Activated naive CD8-positive, alpha-beta T cell treated with anti-CD3 and anti-CD28 coated beads, Interleukin-2, amount 10 ng/mL, durations not matched to agents 7 days and 5 days (primary cell): ENCODE measurements around the gene EIF4E2. TPM values are rescaled to one million over a fixed set of nuclear protein-coding genes. Genes with fewer than 3 reads are reported as not detected.

Experiments used
- ATAC-seq: fragments of 150-1000 bp; cut with Tn5 transposase; one replicate; pipeline ENCODE4 v1.10.0; 2021; ENCODE audit warnings: low read depth, moderate library complexity
- POLR2A ChIA-PET: fragments of 350-600 bp; sonication (Branson Sonifier 250); formaldehyde crosslinking; loops from one replicate; lab custom pipeline; 2021; ENCODE audit warnings: antibody characterized with exemption; lab: Charles Lee
- DNase-seq: peaks from one replicate; pipeline ENCODE4 v3.0.0; 2021
- H3K27ac Mint-ChIP-seq: one replicate; pipeline ENCODE4 v1.8.0; 2022; ENCODE audit warnings: mild to moderate bottlenecking, mixed read lengths
- H3K27me3 Mint-ChIP-seq: one replicate; pipeline ENCODE4 v1.8.0; 2022; ENCODE audit warnings: mild to moderate bottlenecking, moderate library complexity, mixed read lengths
- H3K36me3 Mint-ChIP-seq: one replicate; pipeline ENCODE4 v1.8.0; 2021; ENCODE audit warnings: mild to moderate bottlenecking, mixed read lengths
- H3K4me1 Mint-ChIP-seq: one replicate; pipeline ENCODE4 v1.8.0; 2021; ENCODE audit warnings: mixed read lengths
- H3K4me3 Mint-ChIP-seq: one replicate; pipeline ENCODE4 v1.8.0; 2022; ENCODE audit warnings: mild to moderate bottlenecking, moderate library complexity, mixed read lengths
- H3K9me3 Mint-ChIP-seq: one replicate; pipeline ENCODE4 v1.8.0; 2021; ENCODE audit warnings: mixed read lengths
- total RNA-seq, 2 experiments: library from RNA; stranded (reverse); gene quantifications; one replicate each; pipeline ENCODE4 v1.2.3, GENCODE V29; 2021

The EIF4E2 gene
- total RNA-seq, 2 experiments from 2014 or later: 61.0 to 65.2 TPM

GRCh38 chr2:232571026-232571474 lies 20.6 kb downstream of the EIF4E2 start:
- Mint-ChIP-seq H3K4me1 (peaks cover under 1% of the 10 kb centered on the region), H3K4me3 (no peak overlapping the region), H3K36me3 (peaks cover 30% of the 10 kb centered on the region), H3K9me3 (no peaks in the 10 kb centered on the region), H3K27ac (no peak overlapping the region), H3K27me3 (no peaks in the 10 kb centered on the region)
- ATAC-seq (no peak), DNase-seq (no peak)
- POLR2A ChIA-PET: interaction anchor here (0.7 kb wide), 1 partner anchor 49 kb away, joined by 3 read pairs; no protein-coding TSS in a partner anchor

DNA sequence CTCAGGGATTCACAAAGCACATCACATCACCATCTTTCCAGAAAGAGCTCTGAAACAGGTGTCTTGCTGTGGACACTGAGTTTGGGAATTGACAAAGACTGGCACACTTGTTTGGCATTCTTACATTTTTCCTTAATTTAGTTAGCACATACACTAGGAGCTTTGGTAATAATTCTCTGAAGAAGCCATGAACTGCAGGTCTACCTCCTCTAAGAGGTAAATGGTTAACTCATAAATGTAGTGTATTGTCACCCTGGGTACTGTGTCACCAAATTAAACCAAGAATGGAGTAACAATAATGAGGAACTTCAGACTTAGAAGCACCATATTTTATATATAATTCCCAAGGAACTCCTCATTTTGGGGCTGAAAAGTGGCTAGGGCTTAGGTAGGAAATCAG lies 22.6 kb downstream of the EIF4E2 start:
- POLR2A ChIA-PET: no interaction called here
- DNase-seq: no peak
- no peak overlapping the region for H3K27ac Mint-ChIP-seq
- H3K27me3 Mint-ChIP-seq: no peaks in the 10 kb centered on the region
- H3K4me3 Mint-ChIP-seq: no peak overlapping the region
- H3K4me1 Mint-ChIP-seq: peaks cover 2% of the 10 kb centered on the region
- no peaks in the 10 kb centered on the region for H3K9me3 Mint-ChIP-seq
- ATAC-seq: no peak
- peaks cover 18% of the 10 kb centered on the region for H3K36me3 Mint-ChIP-seq

DNA sequence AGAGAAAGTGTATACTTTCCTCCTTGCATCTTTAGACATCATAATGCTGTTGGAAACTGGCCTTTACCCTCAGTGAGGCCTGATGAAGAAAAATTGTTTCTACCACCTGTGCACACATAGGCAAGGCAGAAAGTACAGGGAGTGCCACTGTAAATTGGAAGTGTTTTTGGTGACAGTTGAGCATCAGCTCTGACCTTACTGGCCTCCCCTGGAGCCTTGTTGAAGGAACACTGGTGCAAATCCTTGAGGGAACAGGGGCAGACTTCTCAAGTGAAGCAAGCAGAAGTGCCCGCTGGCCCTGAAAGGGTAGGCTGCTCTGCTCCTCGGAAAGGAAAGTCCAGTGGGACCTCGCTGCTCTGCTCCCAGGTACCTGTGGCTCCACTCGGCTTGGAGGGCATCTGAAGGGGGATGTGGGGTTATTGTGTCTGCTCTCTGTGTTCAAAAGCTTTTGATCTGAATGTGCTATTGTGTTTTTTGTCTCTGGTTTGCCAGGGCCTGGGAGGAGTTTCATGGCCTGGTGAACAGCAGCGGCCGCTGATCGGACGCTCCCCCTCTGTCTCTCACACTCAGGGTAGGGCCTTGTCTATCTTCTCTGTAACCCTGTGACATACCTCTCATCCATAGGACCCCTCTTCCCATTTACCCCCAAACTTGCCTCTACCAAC lies 23.4 kb downstream of the EIF4E2 start:
- H3K27ac Mint-ChIP-seq: no peak overlapping the region
- no peaks in the 10 kb centered on the region for H3K9me3 Mint-ChIP-seq
- DNase-seq (no peak), ATAC-seq (no peak)
- H3K4me3 Mint-ChIP-seq: no peak overlapping the region
- H3K27me3 Mint-ChIP-seq: no peaks in the 10 kb centered on the region
- POLR2A ChIA-PET: no interaction called here
- H3K36me3 Mint-ChIP-seq: peaks cover 16% of the 10 kb centered on the region
- peaks cover 2% of the 10 kb centered on the region for H3K4me1 Mint-ChIP-seq

DNA sequence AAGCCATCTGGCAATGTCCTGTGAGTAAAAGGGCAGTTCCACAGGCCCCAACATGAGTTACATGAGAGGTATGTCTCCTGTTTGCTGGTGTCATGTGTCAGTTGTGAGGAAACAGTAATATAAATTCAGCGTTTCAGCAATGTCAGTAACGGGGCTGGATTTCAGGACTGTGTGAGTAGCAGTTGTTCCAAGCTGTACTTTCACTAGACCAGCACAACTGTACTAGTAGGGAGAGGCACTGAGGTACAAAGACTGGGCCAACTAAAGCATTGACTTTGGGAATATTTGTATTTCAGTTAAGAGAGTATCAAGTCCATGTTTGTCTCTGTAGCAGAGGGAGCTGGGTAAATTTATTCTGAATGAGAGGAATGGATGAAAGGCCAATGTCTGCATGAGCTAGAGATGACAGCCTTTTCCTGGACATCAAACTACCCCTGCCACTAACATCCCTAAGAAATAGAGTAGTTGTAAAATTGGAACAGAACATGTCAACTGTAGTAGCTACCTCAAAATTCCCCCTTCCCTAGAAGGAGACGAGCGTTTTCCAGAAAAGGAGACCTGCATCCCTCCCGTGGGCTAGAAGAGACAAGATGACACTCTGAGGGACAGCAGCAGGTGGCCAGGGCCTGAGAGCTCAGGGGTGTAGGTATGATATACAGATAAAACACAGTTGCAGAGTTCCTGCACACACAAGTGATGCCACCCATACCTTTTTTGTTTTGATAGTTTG lies 24.4 kb downstream of the EIF4E2 start:
- Mint-ChIP-seq H3K4me3 (no peak overlapping the region), H3K27ac (no peak overlapping the region), H3K4me1 (peaks cover 6% of the 10 kb centered on the region), H3K36me3 (peaks cover 15% of the 10 kb centered on the region), H3K27me3 (no peaks in the 10 kb centered on the region), H3K9me3 (no peaks in the 10 kb centered on the region)
- ATAC-seq (no peak), DNase-seq (no peak)
- POLR2A ChIA-PET: no interaction called here

GRCh38 chr2:232575404-232575746 lies 24.9 kb downstream of the EIF4E2 start:
- Mint-ChIP-seq H3K27me3 (no peaks in the 10 kb centered on the region), H3K4me1 (peaks cover 12% of the 10 kb centered on the region), H3K4me3 (no peak overlapping the region), H3K27ac (no peak overlapping the region), H3K36me3 (peaks cover 17% of the 10 kb centered on the region), H3K9me3 (no peaks in the 10 kb centered on the region)
- ATAC-seq (no peak), DNase-seq (no peak)
- POLR2A ChIA-PET: no interaction called here

DNA sequence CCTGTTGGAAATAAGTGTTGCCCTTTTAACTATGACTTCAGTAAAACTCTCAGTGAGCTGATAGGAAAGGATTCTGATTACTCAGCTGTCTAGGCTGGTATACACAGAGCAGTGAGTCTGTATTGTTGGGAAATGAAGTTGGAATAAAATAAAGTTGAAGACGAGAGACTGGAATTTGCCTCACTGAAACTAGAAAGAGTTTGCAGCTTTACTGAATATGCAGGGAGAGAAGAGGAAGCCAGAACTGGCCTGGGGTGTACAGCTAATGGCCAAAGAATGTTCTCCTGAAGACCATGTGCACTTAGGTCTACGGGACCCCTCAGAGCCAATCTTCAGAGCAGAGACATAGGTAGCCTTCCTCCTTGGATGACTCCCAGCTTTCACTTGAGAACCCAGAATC lies 26.5 kb downstream of the EIF4E2 start:
- Mint-ChIP-seq H3K4me1 (peaks cover 16% of the 10 kb centered on the region), H3K36me3 (peaks cover 28% of the 10 kb centered on the region), H3K27ac (no peak overlapping the region), H3K4me3 (no peak overlapping the region), H3K27me3 (no peaks in the 10 kb centered on the region), H3K9me3 (no peaks in the 10 kb centered on the region)
- ATAC-seq (no peak), DNase-seq (no peak)
- POLR2A ChIA-PET: no interaction called here

DNA sequence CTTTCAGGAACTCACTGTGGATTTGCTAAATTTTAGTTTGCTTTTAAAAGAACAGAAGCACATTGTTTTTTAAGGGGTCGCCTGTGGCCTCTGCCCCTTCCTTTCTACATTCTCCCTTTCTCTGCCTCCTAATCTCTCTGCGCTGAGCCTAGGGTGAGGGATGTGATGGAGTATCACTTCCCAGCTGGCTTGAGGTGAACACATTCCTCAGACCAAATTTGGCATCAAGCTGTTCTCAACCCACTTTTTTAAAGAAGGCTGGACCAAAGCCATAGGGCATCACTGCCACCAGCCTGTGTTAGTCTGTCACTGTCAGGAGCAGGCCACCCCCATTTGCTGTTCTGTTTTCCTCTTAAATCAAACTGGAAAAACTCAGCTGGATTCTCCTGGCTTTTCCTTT lies 27.4 kb downstream of the EIF4E2 start:
- DNase-seq (no peak), ATAC-seq (no peak)
- Mint-ChIP-seq H3K4me3 (no peak overlapping the region), H3K27me3 (no peaks in the 10 kb centered on the region), H3K9me3 (no peaks in the 10 kb centered on the region), H3K27ac (no peak overlapping the region), H3K4me1 (peaks cover 16% of the 10 kb centered on the region), H3K36me3 (peaks cover 35% of the 10 kb centered on the region)
- POLR2A ChIA-PET: no interaction called here

DNA sequence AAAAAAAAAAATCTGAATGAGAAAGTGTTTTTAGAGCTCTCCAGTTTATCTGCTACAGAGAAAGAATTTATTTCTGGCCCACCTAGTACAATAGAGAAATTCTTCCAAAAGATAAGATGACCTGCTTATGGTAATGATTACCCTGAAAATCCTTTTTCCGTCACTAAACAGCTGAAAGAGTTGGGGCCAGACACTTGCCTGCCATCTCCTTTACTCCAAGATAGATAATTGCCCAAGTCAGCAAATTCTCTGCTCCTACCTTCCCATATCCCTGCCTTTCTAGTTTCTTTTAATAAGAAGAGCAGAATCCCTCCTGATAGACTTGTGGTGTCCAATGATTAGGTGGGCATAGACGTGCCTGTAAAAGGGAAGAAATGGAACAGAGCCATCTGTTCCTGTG lies 28.1 kb downstream of the EIF4E2 start:
- Mint-ChIP-seq H3K4me1 (peaks cover 16% of the 10 kb centered on the region), H3K4me3 (no peak overlapping the region), H3K9me3 (no peaks in the 10 kb centered on the region), H3K27me3 (no peaks in the 10 kb centered on the region), H3K27ac (no peak overlapping the region), H3K36me3 (peaks cover 40% of the 10 kb centered on the region)
- POLR2A ChIA-PET: interaction anchor here (1.2 kb wide), 1 partner anchor 27 kb away, joined by 6 read pairs; no protein-coding TSS in a partner anchor
- no peak for ATAC-seq
- no peak for DNase-seq

DNA sequence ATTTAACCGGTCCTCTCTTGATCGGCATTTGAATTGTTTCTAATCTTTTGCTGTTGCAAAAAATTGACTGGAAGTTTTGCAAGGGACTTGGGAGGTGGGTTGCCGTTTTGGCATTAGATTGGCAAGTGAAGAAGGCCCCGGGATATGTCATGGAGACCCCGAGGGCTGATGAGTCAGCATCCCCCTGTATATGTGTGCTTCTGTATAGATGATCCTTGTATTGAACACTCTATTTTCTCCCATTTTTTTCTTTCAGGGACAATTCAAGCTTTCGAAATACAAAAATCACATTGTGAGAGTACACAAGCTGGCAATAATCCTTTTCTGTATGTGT lies 30.1 kb downstream of the EIF4E2 start:
- Mint-ChIP-seq H3K27ac (no peak overlapping the region), H3K4me3 (no peak overlapping the region), H3K4me1 (peaks cover 16% of the 10 kb centered on the region), H3K36me3 (peaks cover 34% of the 10 kb centered on the region), H3K27me3 (no peaks in the 10 kb centered on the region), H3K9me3 (no peaks in the 10 kb centered on the region)
- DNase-seq (no peak), ATAC-seq (no peak)
- POLR2A ChIA-PET: interaction anchor here (1.0 to 1.2 kb wide), 2 partner anchors 30 to 687 kb away, joined by 3 read pairs; partner anchors contain the start of gene TIGD1

DNA sequence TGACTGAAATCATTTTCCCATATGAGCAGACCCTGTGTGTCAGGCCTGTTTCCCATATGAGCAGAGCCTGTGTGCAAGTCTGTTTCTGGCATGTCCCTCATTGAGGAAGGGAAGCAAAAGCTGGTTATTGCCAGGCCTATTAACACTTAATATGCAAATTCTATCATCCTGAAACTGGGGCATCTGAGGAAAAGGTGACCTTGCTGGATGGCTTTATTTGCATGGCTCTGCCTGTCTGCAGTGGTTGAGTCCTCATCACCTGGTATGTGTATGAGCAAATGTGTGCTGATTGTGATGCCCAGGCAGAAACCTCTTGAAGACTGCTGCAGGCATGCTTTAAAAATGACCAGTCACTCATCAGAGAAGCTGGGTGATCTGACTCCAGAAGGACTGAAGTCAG lies 31.2 kb downstream of the EIF4E2 start:
- POLR2A ChIA-PET: no interaction called here
- ATAC-seq (no peak), DNase-seq (no peak)
- H3K27ac Mint-ChIP-seq: no peak overlapping the region
- no peaks in the 10 kb centered on the region for H3K27me3 Mint-ChIP-seq
- H3K9me3 Mint-ChIP-seq: no peaks in the 10 kb centered on the region
- H3K36me3 Mint-ChIP-seq: peaks cover 34% of the 10 kb centered on the region
- peaks cover 15% of the 10 kb centered on the region for H3K4me1 Mint-ChIP-seq
- H3K4me3 Mint-ChIP-seq: no peak overlapping the region

GRCh38 chr2:232584238-232584637 lies 33.7 kb downstream of the EIF4E2 start:
- DNase-seq (no peak), ATAC-seq (no peak)
- peaks cover 29% of the 10 kb centered on the region for H3K36me3 Mint-ChIP-seq
- H3K27me3 Mint-ChIP-seq: no peaks in the 10 kb centered on the region
- no peak overlapping the region for H3K27ac Mint-ChIP-seq
- no peaks in the 10 kb centered on the region for H3K9me3 Mint-ChIP-seq
- H3K4me3 Mint-ChIP-seq: no peak overlapping the region
- peaks cover 15% of the 10 kb centered on the region for H3K4me1 Mint-ChIP-seq
- POLR2A ChIA-PET: interaction anchor here (1.0 kb wide), 1 partner anchor 33 kb away, joined by 3 read pairs; the partner anchor contains the start of genes EIF4E2 and TIGD1

DNA sequence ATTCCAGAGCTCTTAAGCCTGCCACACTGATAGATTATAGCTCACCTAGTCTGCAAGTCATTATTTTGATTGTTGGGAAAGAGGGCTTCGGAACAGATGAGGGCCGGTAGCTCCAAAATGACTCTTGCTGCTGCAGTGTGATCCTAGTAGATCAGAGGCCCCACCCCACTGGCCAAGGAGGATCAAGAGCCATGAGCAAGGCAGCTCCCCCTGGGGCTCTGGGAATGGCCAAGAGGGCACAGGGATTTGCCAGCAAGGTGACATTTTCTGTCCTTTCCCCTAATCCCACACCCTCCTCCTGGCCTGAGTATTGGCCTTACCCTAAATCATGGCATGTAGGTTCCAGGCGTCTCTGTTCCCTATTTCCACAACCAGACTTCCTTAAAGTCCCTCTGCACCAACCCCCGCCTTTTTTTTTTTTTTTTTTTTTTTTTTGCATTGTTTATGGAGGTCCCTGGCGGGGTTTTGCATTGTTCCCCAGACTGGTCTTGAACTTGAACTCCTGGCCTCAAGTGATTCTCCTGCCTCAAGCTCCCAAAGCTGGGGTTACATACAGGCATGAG lies 36.5 kb downstream of the EIF4E2 start:
- peaks cover 12% of the 10 kb centered on the region for H3K36me3 Mint-ChIP-seq
- H3K9me3 Mint-ChIP-seq: no peaks in the 10 kb centered on the region
- POLR2A ChIA-PET: no interaction called here
- H3K27ac Mint-ChIP-seq: no peak overlapping the region
- no peak for ATAC-seq
- no peak for DNase-seq
- no peak overlapping the region for H3K4me3 Mint-ChIP-seq
- no peaks in the 10 kb centered on the region for H3K4me1 Mint-ChIP-seq
- no peaks in the 10 kb centered on the region for H3K27me3 Mint-ChIP-seq

- DNase-seq (no peak), ATAC-seq (no peak)
- no peaks in the 10 kb centered on the region for H3K27me3 Mint-ChIP-seq
- no peaks in the 10 kb centered on the region for H3K4me1 Mint-ChIP-seq
- H3K27ac Mint-ChIP-seq: no peak overlapping the region
- H3K4me3 Mint-ChIP-seq: no peak overlapping the region
- H3K36me3 Mint-ChIP-seq: peaks cover 8% of the 10 kb centered on the region
- POLR2A ChIA-PET: no interaction called here
- H3K9me3 Mint-ChIP-seq: no peaks in the 10 kb centered on the region
Measured at GRCh38 chr2:232587512-232587911, 37.0 kb downstream of the EIF4E2 start.

- Mint-ChIP-seq H3K27ac (no peak overlapping the region), H3K36me3 (peaks cover 4% of the 10 kb centered on the region), H3K4me3 (no peak overlapping the region), H3K9me3 (no peaks in the 10 kb centered on the region), H3K4me1 (peaks cover 3% of the 10 kb centered on the region), H3K27me3 (no peaks in the 10 kb centered on the region)
- POLR2A ChIA-PET: no interaction called here
- ATAC-seq: no peak
- no peak for DNase-seq
Measured at GRCh38 chr2:232588031-232588430, 37.5 kb downstream of the EIF4E2 start.
